Epithelial cell of proximal tubule (primary cell): ENCODE data around the gene SLC16A1. TPM values are rescaled to one million over a fixed set of nuclear protein-coding genes. Genes with fewer than 3 reads are reported as not detected.
"Not testable (repeated sequence)": the region's sequence is repeated elsewhere in the genome, so short reads cannot be mapped to it uniquely, and the experiment has no call there.

Source experiments
- DNase-seq: peaks from one replicate; pipeline ENCODE4 v3.0.0-alpha.2; 2011; ENCODE audit warnings: low read depth
- H3K4me3 ChIP-seq: 2 replicates; pipeline ENCODE4 v1.5.1; 2011; ENCODE audit warnings: low read depth, mild to moderate bottlenecking, low read length
- total RNA-seq: library from RNA; depleted of rRNA; stranded (reverse); fragments of >200 nt; gene quantifications from 2 replicates; pipeline ENCODE4 v1.2.3, GENCODE V29; 2015
- TF ChIP-seq, protein P1 (sequence below): conservative IDR thresholded peaks from 2 replicates; pipeline ENCODE4 v1.5.1; 2012; ENCODE audit warnings: low read depth, mild to moderate bottlenecking, low read length

The SLC16A1 gene
- total RNA-seq, 1 donor from 2014 or later = 61.4 TPM

DNA sequence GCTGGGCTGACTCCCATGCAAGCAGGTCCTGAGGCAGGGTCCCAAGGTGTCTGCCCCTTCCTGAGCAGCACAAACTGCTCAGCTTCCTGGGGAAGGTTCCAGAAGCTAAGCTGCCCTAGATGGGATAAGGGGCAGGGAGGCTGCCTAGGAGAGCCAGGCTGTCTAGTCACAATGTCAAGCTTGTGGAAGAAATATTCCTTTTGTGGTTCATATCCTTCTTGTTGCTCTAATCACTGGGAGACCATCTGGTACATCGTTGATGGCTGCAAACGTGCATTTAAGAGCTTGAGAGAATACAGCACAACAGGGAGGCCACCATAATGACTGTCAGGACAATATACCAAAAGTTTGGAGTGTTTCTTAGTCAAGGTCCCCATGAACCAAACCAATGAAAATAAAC lies 67.4 kb downstream of the SLC16A1 start:
- TF ChIP-seq, protein P1, sequence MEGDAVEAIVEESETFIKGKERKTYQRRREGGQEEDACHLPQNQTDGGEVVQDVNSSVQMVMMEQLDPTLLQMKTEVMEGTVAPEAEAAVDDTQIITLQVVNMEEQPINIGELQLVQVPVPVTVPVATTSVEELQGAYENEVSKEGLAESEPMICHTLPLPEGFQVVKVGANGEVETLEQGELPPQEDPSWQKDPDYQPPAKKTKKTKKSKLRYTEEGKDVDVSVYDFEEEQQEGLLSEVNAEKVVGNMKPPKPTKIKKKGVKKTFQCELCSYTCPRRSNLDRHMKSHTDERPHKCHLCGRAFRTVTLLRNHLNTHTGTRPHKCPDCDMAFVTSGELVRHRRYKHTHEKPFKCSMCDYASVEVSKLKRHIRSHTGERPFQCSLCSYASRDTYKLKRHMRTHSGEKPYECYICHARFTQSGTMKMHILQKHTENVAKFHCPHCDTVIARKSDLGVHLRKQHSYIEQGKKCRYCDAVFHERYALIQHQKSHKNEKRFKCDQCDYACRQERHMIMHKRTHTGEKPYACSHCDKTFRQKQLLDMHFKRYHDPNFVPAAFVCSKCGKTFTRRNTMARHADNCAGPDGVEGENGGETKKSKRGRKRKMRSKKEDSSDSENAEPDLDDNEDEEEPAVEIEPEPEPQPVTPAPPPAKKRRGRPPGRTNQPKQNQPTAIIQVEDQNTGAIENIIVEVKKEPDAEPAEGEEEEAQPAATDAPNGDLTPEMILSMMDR = no peak
- no peak for DNase-seq
- no peak overlapping the region for H3K4me3 ChIP-seq

DNA sequence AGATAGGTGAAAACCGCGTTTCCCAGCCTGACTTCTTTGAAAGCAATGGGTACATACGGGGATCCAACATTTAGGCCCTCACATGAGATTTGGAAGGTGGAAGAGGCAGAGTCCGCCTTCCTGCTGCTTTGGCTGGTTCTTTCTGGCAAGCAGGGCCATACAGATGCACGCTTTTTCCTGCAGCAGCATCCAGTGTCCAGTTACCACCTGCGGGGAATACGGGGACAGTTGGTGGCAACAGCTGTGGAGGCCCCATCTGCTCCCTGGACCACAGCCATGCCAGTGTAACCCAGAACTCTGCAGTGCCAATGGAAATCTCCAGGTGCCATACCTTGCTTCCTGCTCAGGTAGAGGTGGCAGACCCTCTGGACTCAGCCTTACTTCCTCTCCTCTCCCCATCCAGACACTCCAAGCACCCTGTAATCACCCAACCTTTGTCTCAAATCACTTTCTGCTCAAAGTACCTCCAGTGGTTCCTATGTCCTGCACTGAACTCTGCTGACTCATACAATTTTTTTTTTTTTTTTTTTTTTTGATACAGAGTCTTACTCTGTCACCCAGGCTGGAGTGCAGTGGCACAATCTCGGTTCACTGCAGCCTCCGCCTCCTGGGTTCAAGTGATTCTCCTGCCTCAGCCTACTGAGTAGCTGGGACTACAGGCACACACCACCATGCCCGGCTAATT lies 68.3 kb downstream of the SLC16A1 start:
- DNase-seq = no peak
- no peak overlapping the region for H3K4me3 ChIP-seq
- TF ChIP-seq, protein P1 = no peak

DNA sequence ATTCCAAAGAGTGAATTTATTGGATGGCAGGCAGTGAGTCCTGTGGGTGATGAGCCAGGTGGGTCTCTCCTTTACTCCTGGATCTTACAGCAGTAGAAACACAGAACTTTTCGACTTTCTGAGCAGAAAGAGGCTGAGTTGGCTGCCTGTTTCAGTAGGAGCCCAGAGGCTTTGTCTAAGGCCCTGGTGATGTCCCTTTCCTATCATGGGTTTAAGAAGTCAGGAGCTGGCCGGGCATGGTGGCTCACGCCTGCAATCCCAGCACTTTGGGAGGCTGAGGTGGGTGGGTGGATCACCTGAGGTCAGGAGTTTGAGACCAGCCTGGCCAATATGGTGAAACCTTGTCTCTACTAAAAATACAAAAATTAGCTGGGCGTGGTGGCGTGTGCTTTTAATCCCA lies 71.0 kb downstream of the SLC16A1 start:
- H3K4me3 ChIP-seq, DNase-seq: not testable (repeated sequence)

DNA sequence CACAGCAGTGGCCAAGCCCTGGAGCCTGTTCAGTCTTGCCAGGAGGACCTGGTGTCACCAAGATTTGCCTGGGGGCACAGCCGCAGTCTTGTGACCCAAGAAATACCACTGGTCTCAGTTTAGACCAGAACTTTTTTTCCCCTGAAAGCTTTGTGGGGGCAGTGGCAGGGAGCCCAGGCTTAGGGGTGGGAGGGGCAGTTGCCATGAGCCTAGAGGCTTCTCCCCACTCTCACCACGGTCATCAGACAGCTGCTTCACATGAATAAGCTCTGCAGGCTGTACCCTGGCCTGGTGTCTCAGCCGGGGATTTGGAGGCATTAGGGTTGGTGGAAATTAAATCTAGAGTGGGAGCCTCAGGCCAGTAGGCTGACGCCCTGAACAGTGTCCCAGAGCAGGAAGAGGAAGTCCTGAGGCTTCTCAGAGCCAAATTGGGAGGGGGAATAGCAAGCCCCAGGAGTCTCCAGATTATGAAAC lies 73.7 kb downstream of the SLC16A1 start:
- no peak overlapping the region for H3K4me3 ChIP-seq
- no peak for DNase-seq
- TF ChIP-seq, protein P1 = no peak

DNA sequence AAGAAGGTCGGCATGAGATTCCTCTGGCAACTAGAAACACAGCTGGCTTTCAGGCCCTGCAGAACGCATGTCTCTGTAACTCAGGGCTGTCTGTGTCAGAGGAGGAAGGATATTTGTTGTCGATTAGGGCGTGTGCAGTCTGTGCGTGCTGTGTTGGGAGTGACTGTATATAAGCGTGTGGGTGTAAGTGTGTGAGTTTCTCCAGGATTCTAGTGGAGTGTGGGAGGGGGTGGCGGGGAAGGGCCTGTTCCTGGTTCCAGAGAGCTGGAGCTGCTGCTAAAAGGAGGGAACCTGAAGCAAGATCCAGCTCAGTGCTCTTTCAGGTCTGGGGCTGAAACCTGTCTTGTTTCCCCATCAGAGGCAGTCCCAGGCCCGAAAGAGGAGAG lies 74.3 kb downstream of the SLC16A1 start:
- TF ChIP-seq, protein P1 = no peak
- H3K4me3 ChIP-seq = no peak overlapping the region
- DNase-seq = no peak

- no peak overlapping the region for H3K4me3 ChIP-seq
These were observed 76.2 kb downstream of the SLC16A1 start for GRCh38 chr1:112879834-112880233.

GRCh38 chr1:112878321-112878720 lies 77.7 kb downstream of the SLC16A1 start:
- H3K4me3 ChIP-seq = no peak overlapping the region
- TF ChIP-seq, protein P1 = no peak
- DNase-seq = no peak

More at GRCh38 chr1:112879834-112880233, 76.2 kb downstream of the SLC16A1 start:
- DNase-seq = no peak
- TF ChIP-seq, protein P1 = no peak
